ENCODE results near the gene FBXO40.

Gene FBXO40

GRCh38 chr3:121604759-121605158, 11.6 kb downstream of the FBXO40 start:
- TF ChIP-seq MYC (IDR thresholded peaks at IDR 0.05; ENCODE audit: low read depth, low read length) (no peak), POLR2A (IDR thresholded peaks at IDR 0.05; ENCODE audit: extremely low read depth, insufficient read length) (no peak)
- TF ChIP-seq, protein P1, sequence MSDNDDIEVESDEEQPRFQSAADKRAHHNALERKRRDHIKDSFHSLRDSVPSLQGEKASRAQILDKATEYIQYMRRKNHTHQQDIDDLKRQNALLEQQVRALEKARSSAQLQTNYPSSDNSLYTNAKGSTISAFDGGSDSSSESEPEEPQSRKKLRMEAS (IDR thresholded peaks at IDR 0.05; ENCODE audit: low read depth, low read length) = no peak
- TF ChIP-seq, protein P2, sequence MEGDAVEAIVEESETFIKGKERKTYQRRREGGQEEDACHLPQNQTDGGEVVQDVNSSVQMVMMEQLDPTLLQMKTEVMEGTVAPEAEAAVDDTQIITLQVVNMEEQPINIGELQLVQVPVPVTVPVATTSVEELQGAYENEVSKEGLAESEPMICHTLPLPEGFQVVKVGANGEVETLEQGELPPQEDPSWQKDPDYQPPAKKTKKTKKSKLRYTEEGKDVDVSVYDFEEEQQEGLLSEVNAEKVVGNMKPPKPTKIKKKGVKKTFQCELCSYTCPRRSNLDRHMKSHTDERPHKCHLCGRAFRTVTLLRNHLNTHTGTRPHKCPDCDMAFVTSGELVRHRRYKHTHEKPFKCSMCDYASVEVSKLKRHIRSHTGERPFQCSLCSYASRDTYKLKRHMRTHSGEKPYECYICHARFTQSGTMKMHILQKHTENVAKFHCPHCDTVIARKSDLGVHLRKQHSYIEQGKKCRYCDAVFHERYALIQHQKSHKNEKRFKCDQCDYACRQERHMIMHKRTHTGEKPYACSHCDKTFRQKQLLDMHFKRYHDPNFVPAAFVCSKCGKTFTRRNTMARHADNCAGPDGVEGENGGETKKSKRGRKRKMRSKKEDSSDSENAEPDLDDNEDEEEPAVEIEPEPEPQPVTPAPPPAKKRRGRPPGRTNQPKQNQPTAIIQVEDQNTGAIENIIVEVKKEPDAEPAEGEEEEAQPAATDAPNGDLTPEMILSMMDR (IDR thresholded peaks at IDR 0.05; ENCODE audit: low read depth, low read length) = no peak
- no peak overlapping the region for H3K4me3 ChIP-seq (ENCODE audit: low read depth, low read length)
- DNase-seq (ENCODE audit: low read depth) = no peak

DNA sequence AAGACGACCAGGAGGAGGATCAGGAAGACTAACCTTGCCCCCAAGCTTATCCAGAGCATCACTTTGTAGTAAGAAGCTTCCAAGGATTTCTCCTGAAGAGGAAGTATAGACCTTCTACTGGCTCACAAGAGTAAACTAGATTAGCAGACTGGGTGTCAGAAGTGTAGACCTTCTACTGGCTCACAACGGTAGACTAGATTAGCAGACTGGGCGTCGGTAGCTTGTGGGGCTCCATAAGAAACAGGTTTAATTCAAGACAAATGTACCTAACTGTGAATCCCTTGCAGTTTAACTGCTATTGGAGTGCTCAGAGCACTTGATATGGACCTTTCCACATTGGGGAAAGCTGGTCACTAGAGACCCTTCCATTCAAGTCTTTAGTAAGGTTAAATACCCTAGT, 12.9 kb downstream of the FBXO40 start:
- no peak for DNase-seq (ENCODE audit: low read depth)
- no peak overlapping the region for H3K4me3 ChIP-seq (ENCODE audit: low read depth, low read length)
- TF ChIP-seq, protein P2 (IDR thresholded peaks at IDR 0.05; ENCODE audit: low read depth, low read length) = no peak
- TF ChIP-seq, protein P1 (IDR thresholded peaks at IDR 0.05; ENCODE audit: low read depth, low read length) = no peak
- TF ChIP-seq MYC (IDR thresholded peaks at IDR 0.05; ENCODE audit: low read depth, low read length) (no peak), POLR2A (IDR thresholded peaks at IDR 0.05; ENCODE audit: extremely low read depth, insufficient read length) (no peak)

DNA sequence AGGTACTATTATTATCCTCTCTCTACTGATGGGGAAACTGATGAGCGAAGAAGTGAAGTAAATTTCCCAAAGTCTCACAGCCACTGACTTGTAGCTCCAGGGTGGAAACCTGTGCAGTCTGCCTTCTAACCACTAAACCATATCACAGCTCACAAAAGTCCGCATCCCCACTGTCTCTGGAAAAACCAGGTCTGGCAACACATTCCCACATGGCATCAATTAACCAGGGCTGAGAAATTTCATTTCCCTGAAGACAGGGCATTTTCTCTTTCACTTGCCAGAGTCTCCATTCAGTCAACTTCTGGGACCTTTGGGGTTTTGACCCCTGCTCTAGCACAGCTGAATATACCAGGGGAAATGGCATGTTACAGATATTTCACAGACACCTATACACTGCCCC, 26.5 kb downstream of the FBXO40 start:
- H3K4me3 ChIP-seq (ENCODE audit: low read depth, low read length) = no peak overlapping the region
- TF ChIP-seq, protein P2 (IDR thresholded peaks at IDR 0.05; ENCODE audit: low read depth, low read length) = no peak
- TF ChIP-seq MYC (IDR thresholded peaks at IDR 0.05; ENCODE audit: low read depth, low read length) = no peak
- TF ChIP-seq, protein P1 (IDR thresholded peaks at IDR 0.05; ENCODE audit: low read depth, low read length) = no peak
- TF ChIP-seq POLR2A (IDR thresholded peaks at IDR 0.05; ENCODE audit: extremely low read depth, insufficient read length) = no peak
- no peak for DNase-seq (ENCODE audit: low read depth)

- TF ChIP-seq, protein P2 (IDR thresholded peaks at IDR 0.05; ENCODE audit: low read depth, low read length) = no peak
- TF ChIP-seq MYC (IDR thresholded peaks at IDR 0.05; ENCODE audit: low read depth, low read length) (no peak), POLR2A (IDR thresholded peaks at IDR 0.05; ENCODE audit: extremely low read depth, insufficient read length) (no peak)
- TF ChIP-seq, protein P1 (IDR thresholded peaks at IDR 0.05; ENCODE audit: low read depth, low read length) = no peak
- no peak overlapping the region for H3K4me3 ChIP-seq (ENCODE audit: low read depth, low read length)
- no peak for DNase-seq (ENCODE audit: low read depth)
These were observed 28.3 kb downstream of the FBXO40 start for GRCh38 chr3:121621491-121621890.

- H3K4me3 ChIP-seq (ENCODE audit: low read depth, low read length) = no peak overlapping the region
- TF ChIP-seq MYC (IDR thresholded peaks at IDR 0.05; ENCODE audit: low read depth, low read length) (no peak), POLR2A (IDR thresholded peaks at IDR 0.05; ENCODE audit: extremely low read depth, insufficient read length) (no peak)
- TF ChIP-seq, protein P1 (IDR thresholded peaks at IDR 0.05; ENCODE audit: low read depth, low read length) = no peak
- TF ChIP-seq, protein P2 (IDR thresholded peaks at IDR 0.05; ENCODE audit: low read depth, low read length) = no peak
- DNase-seq (ENCODE audit: low read depth) = no peak
These were observed 31.1 kb downstream of the FBXO40 start for GRCh38 chr3:121624147-121624899.
